CD8-positive, alpha-beta memory T cell (primary cell): ENCODE measurements around the gene LRRC46. TPM values are rescaled to one million over a fixed set of nuclear protein-coding genes. Genes with fewer than 3 reads are reported as not detected.

Source experiments
- CTCF ChIA-PET: fragments of 350-600 bp; sonication (Branson Sonifier 250); formaldehyde crosslinking; loops from one replicate; lab custom pipeline; 2021; ENCODE audit warnings: antibody characterized with exemption; lab: Charles Lee
- POLR2A ChIA-PET: fragments of 350-600 bp; sonication (Branson Sonifier 250); formaldehyde crosslinking; loops from one replicate; lab custom pipeline; 2021; ENCODE audit warnings: antibody characterized with exemption; lab: Charles Lee
- DNase-seq, 5 donors: peaks; one replicate each; pipeline versions ENCODE4 v3.0.0 to v3.0.0-alpha.2; 2020 to 2022; ENCODE audit warnings: mixed read lengths in 1 of 5
- H3K27ac ChIP-seq: one replicate; pipeline ENCODE4 v1.7.0; 2013; ENCODE audit warnings: low read depth, mild to moderate bottlenecking, low read length, moderate library complexity
- H3K27me3 ChIP-seq: 2 replicates; pipeline ENCODE4 v1.7.0; 2013; ENCODE audit warnings: low read length, mild to moderate bottlenecking; ENCODE audit not compliant: insufficient read depth, poor library complexity, severe bottlenecking
- H3K36me3 ChIP-seq: 2 replicates; pipeline ENCODE4 v1.7.0; 2013; ENCODE audit warnings: mild to moderate bottlenecking, low read length, moderate library complexity; ENCODE audit not compliant: insufficient read depth
- H3K4me1 ChIP-seq: 2 replicates; pipeline ENCODE4 v1.7.0; 2013; ENCODE audit warnings: mild to moderate bottlenecking, low read length, moderate library complexity; ENCODE audit not compliant: insufficient read depth
- H3K4me3 ChIP-seq: 2 replicates; pipeline ENCODE4 v1.7.0; 2013; ENCODE audit warnings: mild to moderate bottlenecking, low read length
- H3K9me3 ChIP-seq: 2 replicates; pipeline ENCODE4 v1.7.0; 2013; ENCODE audit warnings: mild to moderate bottlenecking, low read length
- H3K27ac Mint-ChIP-seq, 8 donors: one replicate each; pipeline ENCODE4 v1.8.0; 2020 to 2021; ENCODE audit warnings: mixed read lengths in 8 of 8, mild to moderate bottlenecking in 6 of 8, inconsistent platforms in 3 of 8, moderate library complexity in 3 of 8
- H3K27me3 Mint-ChIP-seq, 2 donors: one replicate each; pipeline ENCODE4 v1.8.0; 2020 to 2021; ENCODE audit warnings: mixed read lengths in 2 of 2, mild to moderate bottlenecking in 1 of 2, moderate library complexity in 1 of 2
- H3K36me3 Mint-ChIP-seq, 3 donors: one replicate each; pipeline ENCODE4 v1.8.0; 2020 to 2021; ENCODE audit warnings: mixed read lengths in 3 of 3, inconsistent platforms in 1 of 3, mild to moderate bottlenecking in 1 of 3
- H3K4me1 Mint-ChIP-seq, 3 donors: one replicate each; pipeline ENCODE4 v1.8.0; 2020 to 2021; ENCODE audit warnings: mixed read lengths in 3 of 3, inconsistent platforms in 1 of 3, mild to moderate bottlenecking in 1 of 3
- H3K4me3 Mint-ChIP-seq, 7 donors: one replicate each; pipeline ENCODE4 v1.8.0; 2020 to 2021; ENCODE audit warnings: mixed read lengths in 7 of 7, mild to moderate bottlenecking in 6 of 7, moderate library complexity in 4 of 7, inconsistent platforms in 2 of 7
- H3K9me3 Mint-ChIP-seq, 5 donors: one replicate each; pipeline ENCODE4 v1.8.0; 2020 to 2022; ENCODE audit warnings: mixed read lengths in 5 of 5, mild to moderate bottlenecking in 3 of 5, moderate library complexity in 2 of 5, inconsistent platforms in 1 of 5
- polyA plus RNA-seq: library from polyadenylated mRNA; unstranded; fragments of 300-500 nt; fragmentation: Illumina TruSeq; gene quantifications from one replicate; pipeline ENCODE4 v1.2.3, GENCODE V29; 2021
- total RNA-seq, 2 experiments: library from RNA; stranded (reverse); gene quantifications; one replicate each; pipeline ENCODE4 v1.2.3, GENCODE V29; 2021

Gene LRRC46, protein sequence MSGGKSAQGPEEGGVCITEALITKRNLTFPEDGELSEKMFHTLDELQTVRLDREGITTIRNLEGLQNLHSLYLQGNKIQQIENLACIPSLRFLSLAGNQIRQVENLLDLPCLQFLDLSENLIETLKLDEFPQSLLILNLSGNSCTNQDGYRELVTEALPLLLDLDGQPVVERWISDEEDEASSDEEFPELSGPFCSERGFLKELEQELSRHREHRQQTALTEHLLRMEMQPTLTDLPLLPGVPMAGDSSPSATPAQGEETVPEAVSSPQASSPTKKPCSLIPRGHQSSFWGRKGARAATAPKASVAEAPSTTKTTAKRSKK
- total RNA-seq (under 1 TPM; 0.49 to 0.83 TPM), polyA plus RNA-seq (0.28 TPM)

DNA sequence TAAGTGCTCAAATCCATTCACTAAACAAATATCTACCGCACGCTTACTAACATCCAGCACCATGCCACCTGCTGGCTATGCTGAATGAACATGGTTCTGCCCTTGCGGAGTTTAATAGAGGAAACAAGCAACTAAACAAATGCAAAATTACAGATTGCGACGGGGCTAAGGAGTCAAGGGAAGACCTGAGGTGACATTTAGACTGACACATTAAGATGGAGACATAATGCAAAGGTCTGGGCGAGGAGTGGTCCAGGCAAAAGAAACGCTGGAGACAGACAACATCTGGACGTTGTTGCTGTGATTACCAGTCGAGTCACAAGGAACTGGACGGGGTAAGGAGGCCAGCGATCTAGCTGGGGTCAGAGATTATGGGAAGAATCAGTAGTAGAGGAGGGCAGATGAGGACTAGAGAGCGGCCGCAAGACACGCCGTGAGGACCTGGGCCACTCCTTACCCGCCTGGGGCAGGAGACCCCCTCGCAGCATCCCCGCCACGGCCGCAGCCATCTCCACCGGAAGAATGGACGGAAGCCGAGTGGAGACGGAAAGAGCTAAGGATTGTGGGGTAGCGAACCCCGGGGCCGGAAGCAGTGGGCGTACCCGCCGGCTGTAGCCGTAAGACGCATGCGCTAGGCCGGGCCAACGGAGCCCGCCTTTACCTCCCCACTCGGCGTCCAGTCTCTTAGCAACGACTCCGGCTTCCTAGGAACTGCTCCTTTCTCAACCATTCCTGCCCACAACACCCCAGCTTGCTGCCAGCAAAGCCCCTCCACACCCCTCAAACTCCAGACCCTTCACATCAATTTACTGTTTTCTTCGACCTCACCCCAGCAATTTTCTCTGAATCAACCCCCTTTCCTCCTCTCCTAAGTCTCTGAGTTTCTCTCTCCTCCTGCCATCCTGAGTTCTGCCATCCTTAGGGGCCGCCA is at the start of gene LRRC46, which contains the start of gene MRPL10:
Gene LRRC46, plus strand, starts transcription at position 668 of the 931 bp plus-strand sequence. CDS start 320 bp downstream, outside the sequence.
Gene MRPL10, minus strand, starts transcription at position 539 of the 931 bp plus-strand sequence. Its CDS starts 30 bp downstream, at position 509.
- peaks cover 14% of the 10 kb centered on the region for H3K36me3 ChIP-seq
- Mint-ChIP-seq H3K4me3 (peak within 1 kb of the TSS; percentile 92 to 99 (median 95)), H3K36me3 (peaks cover 5 to 44% (median 5%) of the 10 kb centered on the region in 3 donors), H3K27me3 (peaks cover 0 to 4% of the 10 kb centered on the region in 2 donors), H3K9me3 (no peaks in the 10 kb centered on the region), H3K27ac (peak within 1 kb of the TSS; percentile 95 to 100 (median 100)), H3K4me1 (peaks cover 50 to 78% (median 59%) of the 10 kb centered on the region in 3 donors)
- peak within 1 kb of the TSS; percentile 98 for H3K4me3 ChIP-seq
- CTCF ChIA-PET = interaction anchor here (0.9 to 1.9 kb wide), 7 partner anchors 10 to 64 kb away, joined by 3 to 16 read pairs (median 4); partner anchors contain the start of genes OSBPL7, SCRN2 and SP2
- peak within 1 kb of the TSS; percentile 98 for H3K27ac ChIP-seq
- no peaks in the 10 kb centered on the region for H3K27me3 ChIP-seq
- peaks cover 59% of the 10 kb centered on the region for H3K4me1 ChIP-seq
- POLR2A ChIA-PET = interaction anchor here (0.8 to 2.4 kb wide), 11 partner anchors 8 to 218 kb away, joined by 3 to 22 read pairs (median 4); partner anchors contain the start of genes CDK5RAP3, KPNB1, OSBPL7 and PNPO
- DNase-seq = peak; percentile 87 to 94 (median 90)
- H3K9me3 ChIP-seq = no peaks in the 10 kb centered on the region

DNA sequence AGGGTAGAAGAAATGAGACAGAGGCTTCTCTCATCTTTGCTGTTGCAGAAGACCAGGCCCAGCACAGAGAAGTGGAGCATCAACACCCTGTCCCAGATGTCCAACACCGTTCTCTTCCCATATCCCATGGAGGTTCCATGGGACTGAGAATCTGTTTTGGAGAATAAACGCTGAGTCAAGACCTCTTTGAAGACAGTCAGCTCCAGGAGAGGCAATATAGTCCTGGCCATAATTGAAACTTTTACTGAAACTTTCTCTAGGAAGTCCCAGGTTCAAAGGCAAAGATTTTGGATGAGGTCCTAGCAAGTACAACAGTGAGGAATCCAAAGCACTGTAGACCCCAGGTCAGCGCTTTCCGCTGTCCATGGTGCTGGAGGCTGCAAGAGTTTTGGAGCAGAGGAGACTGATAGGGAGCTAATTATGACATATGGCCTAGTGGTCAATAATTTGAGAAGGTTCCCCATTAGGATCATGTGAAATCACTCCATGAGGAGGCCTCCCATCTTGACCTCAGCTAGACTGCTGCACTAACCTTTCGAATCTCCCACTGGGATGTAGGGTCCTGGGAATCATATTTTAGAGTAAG is 45.8 kb upstream of the LRRC46 start:
- peaks cover 0 to 3% (median 0%) of the 10 kb centered on the region in 5 donors for H3K9me3 Mint-ChIP-seq
- DNase-seq = no peak
- peaks cover 18 to 52% of the 10 kb centered on the region in 2 donors for H3K27me3 Mint-ChIP-seq
- peaks cover 5% of the 10 kb centered on the region for H3K4me1 ChIP-seq
- H3K36me3 ChIP-seq = no peaks in the 10 kb centered on the region
- no peak overlapping the region for H3K4me3 ChIP-seq
- ChIA-PET CTCF (interaction anchor here (1.4 kb wide), 1 partner anchor 92 kb away, joined by 3 read pairs; no protein-coding TSS in a partner anchor), POLR2A (interaction anchor here (1.0 kb wide), 1 partner anchor 53 kb away, joined by 3 read pairs; the partner anchor contains the start of gene TBX21)
- peaks cover 9 to 13% (median 13%) of the 10 kb centered on the region in 3 donors for H3K4me1 Mint-ChIP-seq
- H3K9me3 ChIP-seq = no peaks in the 10 kb centered on the region
- H3K27me3 ChIP-seq = peaks cover 8% of the 10 kb centered on the region
- H3K27ac Mint-ChIP-seq = no peak overlapping the region
- H3K4me3 Mint-ChIP-seq = no peak overlapping the region
- H3K27ac ChIP-seq = no peak overlapping the region
- no peaks in the 10 kb centered on the region for H3K36me3 Mint-ChIP-seq

DNA sequence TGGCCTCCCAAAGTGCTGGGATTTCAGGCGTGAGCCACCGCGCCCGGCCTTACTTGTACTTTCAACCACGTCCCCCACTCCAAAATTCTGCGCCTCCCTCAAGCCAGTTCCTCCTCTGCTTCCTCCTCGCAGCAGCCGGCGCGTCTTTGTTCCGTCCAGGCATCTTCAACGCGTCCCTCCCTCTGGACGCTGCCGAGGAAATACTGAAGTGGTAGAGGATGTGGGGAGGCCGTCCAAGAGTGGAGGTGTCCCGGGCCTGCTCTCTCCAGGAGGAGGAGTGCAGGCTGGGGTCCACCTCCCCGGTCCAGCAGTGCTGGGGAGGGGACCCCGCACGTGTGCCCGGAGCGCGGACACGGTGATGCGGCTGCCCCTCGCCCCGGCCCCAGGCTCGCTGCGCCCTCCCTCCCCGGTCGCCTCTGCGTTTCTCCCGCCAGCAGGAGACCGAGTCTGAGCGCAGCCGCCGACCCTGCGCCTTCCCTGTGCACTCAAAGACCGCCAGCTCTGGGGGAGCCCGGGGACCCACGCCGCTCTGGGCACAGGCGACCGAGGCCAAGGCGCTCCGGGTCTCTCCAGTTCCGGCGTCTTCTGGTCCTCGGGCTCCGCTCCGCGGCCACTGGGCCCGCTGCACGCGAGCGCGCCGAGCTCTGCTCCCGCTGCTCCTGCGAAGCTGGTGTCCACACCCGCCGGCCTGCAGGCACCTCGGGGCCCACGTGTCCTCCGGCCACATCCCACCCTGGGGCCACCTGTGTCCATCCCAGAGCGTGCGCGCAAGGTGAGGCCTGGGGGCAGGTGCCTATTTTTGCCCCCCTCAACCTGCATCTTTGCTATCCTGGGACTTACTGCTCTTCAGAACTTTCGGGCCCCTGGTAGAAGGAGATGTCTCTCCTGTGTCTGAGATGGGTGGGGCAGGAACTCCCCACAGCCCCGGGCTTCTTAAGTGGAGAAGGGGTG is 41.6 kb upstream of the LRRC46 start:
- POLR2A ChIA-PET = interaction anchor here (0.8 kb wide), 1 partner anchor 57 kb away, joined by 4 read pairs; the partner anchor contains the start of gene TBX21
- Histone ChIP-seq H3K4me3 (peak overlapping the region; percentile 41), H3K27ac (no peak overlapping the region), H3K4me1 (peaks cover 5% of the 10 kb centered on the region), H3K36me3 (no peaks in the 10 kb centered on the region), H3K27me3 (peaks cover 18% of the 10 kb centered on the region), H3K9me3 (no peaks in the 10 kb centered on the region)
- CTCF ChIA-PET = interaction anchor here (0.7 to 2.1 kb wide), 9 partner anchors 57 to 128 kb away, joined by 3 to 10 read pairs (median 4); partner anchors contain the start of genes TBKBP1 and TBX21
- Mint-ChIP-seq H3K9me3 (peaks cover 0 to 3% (median 0%) of the 10 kb centered on the region in 5 donors), H3K27me3 (peaks cover 43 to 60% of the 10 kb centered on the region in 2 donors), H3K27ac (no peak overlapping the region), H3K4me3 (peak overlapping the region; percentile 49 to 89 (median 78)), H3K4me1 (peaks cover 9 to 16% (median 15%) of the 10 kb centered on the region in 3 donors), H3K36me3 (no peaks in the 10 kb centered on the region)
- DNase-seq = peak; percentile 25 to 71 (median 43)

DNA sequence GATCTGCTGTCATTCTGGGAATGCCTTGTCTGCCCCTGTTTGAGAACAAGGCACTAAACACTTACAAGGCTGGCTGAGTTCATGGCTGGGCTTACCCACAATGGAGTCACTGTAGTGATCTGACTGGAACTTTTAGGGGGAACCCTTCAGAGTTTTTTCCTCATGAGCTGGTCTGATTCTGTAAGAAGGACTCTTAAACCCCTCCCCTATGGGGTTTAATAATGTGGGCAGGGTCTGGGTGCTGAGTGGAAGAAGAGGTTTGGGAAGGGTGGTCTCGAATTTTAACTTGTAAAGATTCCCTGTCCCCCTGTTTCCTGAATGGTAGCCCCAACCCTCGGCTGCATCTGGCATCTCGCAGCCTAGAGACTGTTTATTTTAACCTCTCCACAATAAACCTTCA is 40.4 kb upstream of the LRRC46 start:
- Mint-ChIP-seq H3K27ac (no peak overlapping the region), H3K4me3 (peak overlapping the region in 2 of 7 donors; percentile 58 to 73), H3K9me3 (peaks cover 0 to 3% (median 0%) of the 10 kb centered on the region in 5 donors), H3K36me3 (no peaks in the 10 kb centered on the region), H3K27me3 (peaks cover 47 to 65% of the 10 kb centered on the region in 2 donors), H3K4me1 (peaks cover 9 to 16% (median 15%) of the 10 kb centered on the region in 3 donors)
- Histone ChIP-seq H3K4me3 (no peak overlapping the region), H3K36me3 (no peaks in the 10 kb centered on the region), H3K27ac (no peak overlapping the region), H3K9me3 (no peaks in the 10 kb centered on the region), H3K27me3 (peaks cover 18% of the 10 kb centered on the region), H3K4me1 (peaks cover 5% of the 10 kb centered on the region)
- POLR2A ChIA-PET = interaction anchor here (0.6 kb wide), 1 partner anchor 119 kb away, joined by 3 read pairs; no protein-coding TSS in a partner anchor
- CTCF ChIA-PET = interaction anchor here (1.2 to 2.1 kb wide), 2 partner anchors 11 to 91 kb away, joined by 3 to 10 read pairs; no protein-coding TSS in a partner anchor
- no peak for DNase-seq

DNA sequence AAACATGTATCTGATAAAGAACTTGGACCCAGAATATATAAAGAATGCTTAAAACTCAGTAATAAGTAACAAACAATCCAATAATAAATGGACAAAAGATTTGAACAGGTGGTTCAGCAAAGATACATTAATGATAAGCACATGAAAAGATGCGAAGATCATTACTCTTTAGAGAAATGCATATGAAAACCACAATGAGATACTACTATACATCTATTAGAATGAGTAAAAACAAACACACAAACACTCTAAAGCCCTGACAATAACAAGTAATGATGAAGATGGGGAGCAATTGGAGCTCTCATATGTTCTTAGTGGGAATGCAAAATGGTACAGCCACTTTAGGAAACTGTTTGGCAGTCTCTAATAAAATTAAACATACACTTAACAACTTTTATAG is 39.0 kb upstream of the LRRC46 start:
- no peak overlapping the region for H3K27ac ChIP-seq
- H3K27me3 ChIP-seq = peaks cover 18% of the 10 kb centered on the region
- Mint-ChIP-seq H3K36me3 (no peaks in the 10 kb centered on the region), H3K27me3 (peaks cover 47 to 68% of the 10 kb centered on the region in 2 donors), H3K4me3 (no peak overlapping the region), H3K27ac (no peak overlapping the region), H3K9me3 (peaks cover 0 to 3% (median 0%) of the 10 kb centered on the region in 5 donors), H3K4me1 (peaks cover 9 to 16% (median 15%) of the 10 kb centered on the region in 3 donors)
- no peaks in the 10 kb centered on the region for H3K9me3 ChIP-seq
- POLR2A ChIA-PET = no interaction called here
- H3K4me3 ChIP-seq = no peak overlapping the region
- DNase-seq = no peak
- H3K4me1 ChIP-seq = peaks cover 5% of the 10 kb centered on the region
- CTCF ChIA-PET = interaction anchor here (1.2 kb wide), 1 partner anchor 59 kb away, joined by 3 read pairs; the partner anchor contains the start of gene TBX21
- H3K36me3 ChIP-seq = no peaks in the 10 kb centered on the region

DNA sequence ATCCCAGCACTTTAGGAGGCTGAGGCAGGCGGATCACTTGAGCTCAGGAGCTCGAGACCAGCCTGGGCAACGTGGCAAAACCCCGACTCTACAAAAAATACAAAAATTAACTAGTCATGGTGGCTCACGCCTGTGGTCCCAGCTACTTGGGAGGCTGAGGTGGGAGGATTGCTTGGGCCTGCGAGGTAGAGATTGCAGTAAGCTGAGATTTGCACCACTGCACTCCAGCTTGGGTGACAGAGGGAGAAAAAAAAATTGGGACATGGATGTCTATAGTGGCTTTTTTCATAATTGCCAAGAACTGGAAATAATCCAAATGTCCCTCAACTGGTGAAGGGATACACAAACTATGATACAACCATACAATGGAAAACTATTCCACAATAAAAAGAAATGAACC is 38.5 kb upstream of the LRRC46 start:
- Mint-ChIP-seq H3K4me3 (no peak overlapping the region), H3K27ac (no peak overlapping the region), H3K9me3 (no peaks in the 10 kb centered on the region), H3K36me3 (no peaks in the 10 kb centered on the region), H3K27me3 (peaks cover 45 to 73% of the 10 kb centered on the region in 2 donors), H3K4me1 (peaks cover 9 to 16% (median 15%) of the 10 kb centered on the region in 3 donors)
- ChIA-PET POLR2A (no interaction called here), CTCF (interaction anchor here (1.2 kb wide), 1 partner anchor 60 kb away, joined by 3 read pairs; the partner anchor contains the start of gene TBX21)
- H3K4me1 ChIP-seq = peaks cover 5% of the 10 kb centered on the region
- peaks cover 18% of the 10 kb centered on the region for H3K27me3 ChIP-seq
- H3K9me3 ChIP-seq = no peaks in the 10 kb centered on the region
- H3K36me3 ChIP-seq = no peaks in the 10 kb centered on the region
- no peak overlapping the region for H3K27ac ChIP-seq
- H3K4me3 ChIP-seq = no peak overlapping the region
- no peak for DNase-seq
